Subcutaneous adipose tissue (tissue), 4 donors: ENCODE results near the gene SLC37A4. TPM values are rescaled to one million over a fixed set of nuclear protein-coding genes. Genes with fewer than 3 reads are reported as not detected.

Source experiments
- total RNA-seq, 4 donors: library from RNA; depleted of rRNA; stranded (reverse); fragments of >200 nt; gene quantifications; one replicate each; pipeline ENCODE4 v1.1.0, GENCODE V29; 2016
- TF ChIP-seq, protein P1 (sequence below): fragments of 450-650 bp; IDR thresholded peaks from one replicate; pipeline ENCODE4 v1.5.1; 2016; ENCODE audit warnings: low read depth, mild to moderate bottlenecking, control low read depth, antibody characterized with exemption, moderate library complexity

Gene SLC37A4
- total RNA-seq, 4 donors from 2014 or later, result 8.8 to 19.9 (median 17.4) TPM

GRCh38 chr11:119015054-119015611, 15.5 kb downstream of the SLC37A4 start:
- TF ChIP-seq, protein P1, sequence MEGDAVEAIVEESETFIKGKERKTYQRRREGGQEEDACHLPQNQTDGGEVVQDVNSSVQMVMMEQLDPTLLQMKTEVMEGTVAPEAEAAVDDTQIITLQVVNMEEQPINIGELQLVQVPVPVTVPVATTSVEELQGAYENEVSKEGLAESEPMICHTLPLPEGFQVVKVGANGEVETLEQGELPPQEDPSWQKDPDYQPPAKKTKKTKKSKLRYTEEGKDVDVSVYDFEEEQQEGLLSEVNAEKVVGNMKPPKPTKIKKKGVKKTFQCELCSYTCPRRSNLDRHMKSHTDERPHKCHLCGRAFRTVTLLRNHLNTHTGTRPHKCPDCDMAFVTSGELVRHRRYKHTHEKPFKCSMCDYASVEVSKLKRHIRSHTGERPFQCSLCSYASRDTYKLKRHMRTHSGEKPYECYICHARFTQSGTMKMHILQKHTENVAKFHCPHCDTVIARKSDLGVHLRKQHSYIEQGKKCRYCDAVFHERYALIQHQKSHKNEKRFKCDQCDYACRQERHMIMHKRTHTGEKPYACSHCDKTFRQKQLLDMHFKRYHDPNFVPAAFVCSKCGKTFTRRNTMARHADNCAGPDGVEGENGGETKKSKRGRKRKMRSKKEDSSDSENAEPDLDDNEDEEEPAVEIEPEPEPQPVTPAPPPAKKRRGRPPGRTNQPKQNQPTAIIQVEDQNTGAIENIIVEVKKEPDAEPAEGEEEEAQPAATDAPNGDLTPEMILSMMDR, result no peak

GRCh38 chr11:119014209-119014924, 16.3 kb downstream of the SLC37A4 start:
- TF ChIP-seq, protein P1, result no peak

DNA sequence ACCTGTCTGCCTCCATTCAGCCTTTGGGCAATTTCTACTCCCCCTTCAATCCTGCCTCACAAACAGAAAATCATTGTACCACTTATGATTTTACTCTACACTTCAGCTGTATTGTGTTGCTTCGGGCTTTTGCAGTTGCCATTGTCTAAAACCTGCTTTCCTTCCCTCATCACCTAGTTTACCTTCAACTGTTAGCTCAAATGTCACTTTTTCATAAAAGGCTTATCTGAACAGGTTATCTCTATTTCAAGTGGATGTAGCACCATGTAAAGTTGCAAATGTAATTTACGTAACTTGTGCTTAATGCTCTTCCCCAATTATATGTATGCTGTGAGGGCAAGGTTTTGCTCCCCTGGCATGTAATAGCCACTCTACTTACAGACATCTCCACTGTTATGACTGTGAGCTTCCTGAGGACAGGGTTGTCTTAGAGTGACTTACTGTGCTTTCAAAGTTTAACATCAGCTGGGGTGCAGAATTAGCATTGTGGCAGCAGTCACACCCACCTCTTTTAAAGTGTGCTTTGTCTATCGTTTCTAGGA, 18.0 kb downstream of the SLC37A4 start:
- TF ChIP-seq, protein P1, result no peak

DNA sequence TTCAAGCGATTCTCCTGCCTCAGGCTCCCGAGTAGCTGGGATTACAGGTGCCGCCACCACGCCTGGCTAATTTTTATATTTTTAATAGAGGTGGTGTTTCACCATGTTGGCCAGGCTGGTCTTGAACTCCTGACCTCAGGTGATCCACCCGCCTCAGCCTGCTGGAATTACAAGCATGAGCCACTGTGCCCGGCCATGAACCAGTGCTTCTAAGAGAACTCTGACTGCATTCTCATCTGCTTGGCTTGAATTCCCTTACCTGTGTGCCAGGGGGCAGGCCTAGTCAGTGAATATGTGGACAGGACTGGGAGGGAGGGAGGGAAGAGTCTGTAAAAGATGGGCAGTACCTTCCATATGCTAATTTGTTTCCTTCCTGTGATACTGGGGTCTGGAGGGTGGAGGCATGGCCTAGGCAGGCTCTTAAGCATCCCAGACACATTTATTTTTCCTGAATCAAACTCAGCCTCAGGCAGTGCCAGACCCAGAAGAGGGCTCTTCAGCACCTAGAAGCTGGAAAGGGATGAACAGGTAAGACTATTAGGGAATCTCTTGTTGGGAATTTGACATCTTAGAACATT, 19.1 kb downstream of the SLC37A4 start:
- TF ChIP-seq, protein P1, result no peak

GRCh38 chr11:119006656-119007055, 24.0 kb downstream of the SLC37A4 start:
- TF ChIP-seq, protein P1, result no peak

GRCh38 chr11:119000906-119001305, 29.8 kb downstream of the SLC37A4 start:
- TF ChIP-seq, protein P1, result no peak

GRCh38 chr11:118998822-118999221, 31.9 kb downstream of the SLC37A4 start:
- TF ChIP-seq, protein P1, result no peak
